Gastroesophageal sphincter (tissue), 4 donors: Measurements from ENCODE around the gene KLK6. TPM values are rescaled to one million over a fixed set of nuclear protein-coding genes. Genes with fewer than 3 reads are reported as not detected.

Experiments used
- ATAC-seq: fragments of 150-250 bp; one replicate; pipeline ENCODE4 v1.9.1; 2016; ENCODE audit warnings: mild to moderate bottlenecking, moderate library complexity
- H3K27ac ChIP-seq, 4 donors: fragments of 200-600 bp; sonication (generic) in 3 of 4; 1 replicate in 3 of 4; 2 replicates in 1 of 4; pipeline ENCODE4 v1.5.1; 2016 to 2019
- H3K27me3 ChIP-seq: fragments of 200-600 bp; sonication (generic); one replicate; pipeline ENCODE4 v1.5.1; 2019
- H3K36me3 ChIP-seq, 2 donors: fragments of 200-600 bp; sonication (generic); one replicate each; pipeline ENCODE4 v1.5.1; 2019; ENCODE audit warnings: control low read depth in 1 of 2
- H3K4me1 ChIP-seq, 3 donors: fragments of 200-600 bp; sonication (generic); 1 replicate in 2 of 3; 2 replicates in 1 of 3; pipeline ENCODE4 v1.5.1; 2016 to 2019; ENCODE audit warnings: control low read depth in 2 of 3
- H3K4me3 ChIP-seq, 2 donors: fragments of 200-600 bp; sonication (generic); one replicate each; pipeline ENCODE4 v1.5.1; 2019; ENCODE audit warnings: mild to moderate bottlenecking in 1 of 2, moderate library complexity in 1 of 2
- H3K9me3 ChIP-seq, 3 donors: fragments of 200-600 bp; sonication (generic); one replicate each; pipeline ENCODE4 v1.5.1; 2017 to 2019; ENCODE audit warnings: control low read depth in 2 of 3
- CTCF ChIP-seq, 4 experiments: fragments of 200-600 bp in 2 of 4; fragments of 450-650 bp in 2 of 4; sonication (generic) in 1 of 4; IDR thresholded peaks; one replicate each; pipeline ENCODE4 v1.5.1; 2017 to 2019; ENCODE audit warnings: antibody characterized with exemption in 4 of 4, mild to moderate bottlenecking in 2 of 4, moderate library complexity in 2 of 4
- EP300 ChIP-seq: sonication (generic); formaldehyde crosslinking; IDR thresholded peaks from one replicate; pipeline ENCODE4 v1.6.1; 2017; ENCODE audit warnings: antibody characterized with exemption, mild to moderate bottlenecking
- POLR2A ChIP-seq, 2 donors: fragments of 450-650 bp; IDR thresholded peaks; one replicate each; pipeline ENCODE4 v1.6.1; 2017; ENCODE audit warnings: antibody characterized with exemption in 2 of 2, mild to moderate bottlenecking in 2 of 2, moderate library complexity in 1 of 2
- POLR2AphosphoS5 ChIP-seq: sonication (generic); formaldehyde crosslinking; IDR thresholded peaks from one replicate; pipeline ENCODE4 v1.6.1; 2017; ENCODE audit warnings: antibody characterized with exemption
- WGBS, 2 donors: methylation state at CpG; one replicate each; pipeline ENCODE4 v1.1.5; 2018; ENCODE audit warnings: low coverage in 1 of 2; 5-methylcytosine and 5-hydroxymethylcytosine counted together
- total RNA-seq, 4 donors: library from RNA; depleted of rRNA; stranded (reverse); fragments of >200 nt; gene quantifications; one replicate each; pipeline ENCODE4 v1.1.0, GENCODE V29; 2016

Gene KLK6
- total RNA-seq, 4 donors from 2014 or later: 1.1 to 7.8 TPM; not detected in 2

- H3K27me3 ChIP-seq: peaks cover 88% of the 10 kb centered on the region
- TF ChIP-seq POLR2A (IDR thresholded peaks at IDR 0.05) (no peak), POLR2AphosphoS5 (no peak), EP300 (no peak), CTCF (IDR thresholded peaks at IDR 0.05) (no peak)
- 35 to 65% methylated on average over 2 of the region's 4 CpGs for WGBS, 2 donors
- H3K4me3 ChIP-seq: no peak overlapping the region
- no peak overlapping the region for H3K27ac ChIP-seq
- no peak for ATAC-seq
- H3K4me1 ChIP-seq: no peaks in the 10 kb centered on the region
- H3K36me3 ChIP-seq: no peaks in the 10 kb centered on the region
- peaks cover 0 to 4% (median 0%) of the 10 kb centered on the region in 3 donors for H3K9me3 ChIP-seq
These were observed 12.8 kb upstream of the KLK6 start for GRCh38 chr19:50982186-50982585.

- peaks cover 0 to 4% (median 0%) of the 10 kb centered on the region in 3 donors for H3K9me3 ChIP-seq
- H3K4me3 ChIP-seq: no peak overlapping the region
- ATAC-seq: no peak
- no peak overlapping the region for H3K27ac ChIP-seq
- H3K4me1 ChIP-seq: no peaks in the 10 kb centered on the region
- 48% methylated on average over 6 to 7 of the region's 11 CpGs for WGBS, 2 donors
- H3K27me3 ChIP-seq: peaks cover 91% of the 10 kb centered on the region
- no peaks in the 10 kb centered on the region for H3K36me3 ChIP-seq
- no peak for TF ChIP-seq POLR2AphosphoS5
- TF ChIP-seq CTCF (IDR thresholded peaks at IDR 0.05): no peak
- no peak for TF ChIP-seq EP300
- no peak for TF ChIP-seq POLR2A (IDR thresholded peaks at IDR 0.05)
These were observed 12.3 kb upstream of the KLK6 start for GRCh38 chr19:50981587-50982146.

GRCh38 chr19:50980208-50980607 is 10.8 kb upstream of the KLK6 start:
- no peak for ATAC-seq
- H3K27ac ChIP-seq: no peak overlapping the region
- no peak overlapping the region for H3K4me3 ChIP-seq
- no peaks in the 10 kb centered on the region for H3K9me3 ChIP-seq
- H3K36me3 ChIP-seq: no peaks in the 10 kb centered on the region
- 30 to 50% methylated on average over 2 to 3 of the region's 13 CpGs for WGBS, 2 donors
- peaks cover 94% of the 10 kb centered on the region for H3K27me3 ChIP-seq
- no peaks in the 10 kb centered on the region for H3K4me1 ChIP-seq
- TF ChIP-seq POLR2A (IDR thresholded peaks at IDR 0.05): no peak
- no peak for TF ChIP-seq POLR2AphosphoS5
- TF ChIP-seq CTCF (IDR thresholded peaks at IDR 0.05): no peak
- no peak for TF ChIP-seq EP300

- TF ChIP-seq POLR2A (IDR thresholded peaks at IDR 0.05) (no peak), CTCF (IDR thresholded peaks at IDR 0.05) (no peak), EP300 (no peak), POLR2AphosphoS5 (no peak)
- Histone ChIP-seq H3K4me3 (no peak overlapping the region), H3K27me3 (peaks cover 91% of the 10 kb centered on the region), H3K4me1 (no peaks in the 10 kb centered on the region), H3K9me3 (no peaks in the 10 kb centered on the region), H3K27ac (no peak overlapping the region), H3K36me3 (no peaks in the 10 kb centered on the region)
- ATAC-seq: no peak
- 0 to 40% methylated on average over 1 of the region's 8 CpGs for WGBS, 2 donors
These were observed 10.4 kb upstream of the KLK6 start for GRCh38 chr19:50979758-50980157.

- Histone ChIP-seq H3K4me1 (no peaks in the 10 kb centered on the region), H3K27me3 (peaks cover 92% of the 10 kb centered on the region), H3K36me3 (no peaks in the 10 kb centered on the region), H3K9me3 (no peaks in the 10 kb centered on the region), H3K27ac (no peak overlapping the region), H3K4me3 (no peak overlapping the region)
- 36 to 54% methylated on average over 5 of the region's 5 CpGs for WGBS, 2 donors
- no peak for TF ChIP-seq POLR2AphosphoS5
- TF ChIP-seq CTCF (IDR thresholded peaks at IDR 0.05): no peak
- no peak for TF ChIP-seq EP300
- TF ChIP-seq POLR2A (IDR thresholded peaks at IDR 0.05): no peak
- no peak for ATAC-seq
These were observed 9.5 kb upstream of the KLK6 start for GRCh38 chr19:50978772-50979390.
